Stimulated activated effector memory CD8-positive, alpha-beta T cell treated with anti-CD3 and anti-CD28 coated beads, Interleukin-12 subunit alpha, Interleukin-12 subunit beta, amount 100 ng/mL, for 72 hours (primary cell): ENCODE data around the gene HAS3.
"Not testable (repeated sequence)": the region's sequence is repeated elsewhere in the genome, so short reads cannot be mapped to it uniquely, and the experiment has no call there.

Experiments used
- ATAC-seq: fragments of 150-1000 bp; cut with Tn5 transposase; 2 replicates; pipeline ENCODE4 v1.10.0; 2021
- DNase-seq, 2 donors: peaks; one replicate each; pipeline ENCODE4 v3.0.0; 2021 to 2022; ENCODE audit warnings: low spot score in 2 of 2
- H3K27ac Mint-ChIP-seq: one replicate; pipeline ENCODE4 v1.8.0; 2022; ENCODE audit warnings: mild to moderate bottlenecking, mixed read lengths
- H3K36me3 Mint-ChIP-seq: one replicate; pipeline ENCODE4 v1.8.0; 2022; ENCODE audit warnings: mild to moderate bottlenecking, mixed read lengths
- H3K4me1 Mint-ChIP-seq: one replicate; pipeline ENCODE4 v1.8.0; 2022; ENCODE audit warnings: mixed read lengths
- H3K4me3 Mint-ChIP-seq: one replicate; pipeline ENCODE4 v1.8.0; 2022; ENCODE audit warnings: mild to moderate bottlenecking, mixed read lengths
- H3K9me3 Mint-ChIP-seq: one replicate; pipeline ENCODE4 v1.8.0; 2022; ENCODE audit warnings: mixed read lengths

The HAS3 gene

DNA sequence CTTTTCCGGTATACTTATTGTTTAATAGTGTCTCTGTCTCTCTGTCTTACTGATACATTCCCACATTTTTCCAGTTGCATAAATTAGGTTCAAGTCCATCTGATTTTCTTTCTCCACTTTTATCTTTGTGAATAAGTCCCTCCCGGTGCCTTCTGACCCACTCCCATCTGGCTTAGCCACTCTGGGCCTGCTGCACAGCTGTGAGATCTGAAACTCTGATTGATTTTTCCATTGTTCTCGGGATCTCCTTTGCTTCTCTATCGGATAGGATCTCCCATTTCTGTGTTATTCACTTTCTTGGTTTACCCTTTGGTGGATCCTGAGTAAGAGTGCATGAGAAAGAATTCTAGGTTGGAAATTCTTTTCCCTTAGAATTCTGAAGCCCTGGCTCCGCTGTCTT, 35.6 kb downstream of the HAS3 start:
- DNase-seq (no peak), ATAC-seq (no peak)
- H3K4me1 Mint-ChIP-seq: peaks cover 7% of the 10 kb centered on the region
- H3K4me3 Mint-ChIP-seq: no peak overlapping the region
- peak overlapping the region; percentile 58 for H3K27ac Mint-ChIP-seq
- H3K36me3 Mint-ChIP-seq: peaks cover 100% of the 10 kb centered on the region
- H3K9me3 Mint-ChIP-seq: no peaks in the 10 kb centered on the region

DNA sequence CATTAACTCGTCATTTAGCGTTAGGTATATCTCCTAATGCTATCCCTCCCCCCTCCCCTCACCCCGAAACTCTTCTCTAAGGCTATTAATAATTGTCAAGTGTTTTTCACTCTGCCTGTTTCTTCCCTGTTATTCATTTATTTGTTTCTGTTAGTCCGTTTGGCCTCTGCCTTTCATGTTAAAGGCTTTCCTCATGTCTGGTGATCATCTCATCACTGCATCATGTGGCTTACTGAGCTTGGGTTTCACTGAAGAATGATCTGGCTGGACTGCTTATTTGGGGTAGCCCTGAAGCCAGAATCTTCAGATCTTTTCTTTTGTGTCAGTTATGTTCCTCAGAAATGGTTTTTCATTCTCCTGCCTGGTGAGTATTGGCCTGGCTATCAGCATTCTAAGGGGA, 36.5 kb downstream of the HAS3 start:
- no peak for ATAC-seq
- H3K27ac Mint-ChIP-seq: peak overlapping the region; percentile 58
- H3K36me3 Mint-ChIP-seq: peaks cover 100% of the 10 kb centered on the region
- H3K4me3 Mint-ChIP-seq: no peak overlapping the region
- no peak for DNase-seq
- H3K9me3 Mint-ChIP-seq: no peaks in the 10 kb centered on the region
- H3K4me1 Mint-ChIP-seq: peaks cover 5% of the 10 kb centered on the region

DNA sequence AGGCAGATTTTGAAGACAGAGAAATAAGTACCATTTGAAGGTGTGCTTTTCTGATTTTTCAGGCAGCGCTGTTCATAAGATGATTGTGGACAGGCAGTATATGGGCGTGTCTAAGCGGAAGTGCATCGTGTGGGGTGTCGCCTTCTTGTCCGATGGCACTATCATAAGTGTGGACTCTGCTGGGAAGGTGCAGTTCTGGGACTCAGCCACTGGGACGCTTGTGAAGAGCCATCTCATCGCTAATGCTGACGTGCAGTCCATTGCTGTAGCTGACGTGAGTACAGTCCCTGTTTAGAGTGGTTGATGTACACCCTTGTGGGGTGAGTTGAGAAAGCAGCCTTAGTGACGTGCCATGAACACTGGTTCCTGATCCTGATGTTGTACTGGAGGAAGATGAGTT, 37.7 kb downstream of the HAS3 start:
- no peaks in the 10 kb centered on the region for H3K9me3 Mint-ChIP-seq
- H3K4me3 Mint-ChIP-seq: no peak overlapping the region
- DNase-seq (no peak), ATAC-seq (peak; percentile 34)
- no peak overlapping the region for H3K27ac Mint-ChIP-seq
- peaks cover 5% of the 10 kb centered on the region for H3K4me1 Mint-ChIP-seq
- H3K36me3 Mint-ChIP-seq: peaks cover 100% of the 10 kb centered on the region

DNA sequence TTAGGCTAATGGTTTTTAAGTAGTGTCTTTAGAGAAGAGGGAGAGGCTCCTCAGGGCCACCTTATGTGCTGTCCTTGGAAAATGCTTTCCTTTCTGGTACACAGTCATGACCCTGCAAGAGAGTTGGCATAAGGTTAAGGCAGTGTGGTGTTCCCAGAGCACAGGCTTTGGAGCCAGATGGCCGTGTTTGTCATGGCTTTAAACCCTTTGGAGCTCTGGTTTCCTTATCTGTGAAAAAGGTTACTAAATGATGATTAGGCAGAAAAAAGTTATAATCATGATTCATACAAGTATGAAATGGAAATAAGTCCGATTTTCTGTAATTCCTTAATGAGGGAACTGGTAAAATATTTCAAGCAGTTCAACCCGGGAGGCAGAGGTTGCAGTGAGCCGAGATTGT, 40.2 kb downstream of the HAS3 start:
- ATAC-seq (no peak), DNase-seq (no peak)
- H3K4me1 Mint-ChIP-seq: peaks cover 5% of the 10 kb centered on the region
- no peak overlapping the region for H3K4me3 Mint-ChIP-seq
- H3K36me3 Mint-ChIP-seq: peaks cover 100% of the 10 kb centered on the region
- no peak overlapping the region for H3K27ac Mint-ChIP-seq
- no peaks in the 10 kb centered on the region for H3K9me3 Mint-ChIP-seq

DNA sequence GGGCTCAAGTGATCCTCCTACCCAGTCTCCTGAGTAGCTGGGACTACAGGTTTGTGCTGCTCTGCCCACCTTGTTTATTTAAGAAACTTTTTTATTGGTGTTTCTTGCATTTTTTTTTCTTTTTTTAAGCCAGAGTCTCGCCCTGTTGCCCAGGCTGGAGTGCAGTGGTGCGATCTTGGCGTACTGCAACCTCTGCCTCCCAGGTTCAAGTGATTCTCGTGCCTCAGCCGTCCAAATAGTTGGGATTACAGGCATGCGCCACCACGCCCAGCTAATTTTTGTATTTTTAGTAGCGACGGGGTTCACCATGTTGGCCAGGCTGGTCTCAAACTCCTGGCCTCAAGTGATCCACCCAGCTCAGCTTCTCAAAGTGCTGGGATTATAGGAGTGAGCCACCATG, 44.2 kb downstream of the HAS3 start:
- not testable (repeated sequence) for H3K27ac Mint-ChIP-seq, DNase-seq, H3K4me1 Mint-ChIP-seq, H3K4me3 Mint-ChIP-seq, H3K9me3 Mint-ChIP-seq, ATAC-seq
- peaks cover 100% of the 10 kb centered on the region for H3K36me3 Mint-ChIP-seq

DNA sequence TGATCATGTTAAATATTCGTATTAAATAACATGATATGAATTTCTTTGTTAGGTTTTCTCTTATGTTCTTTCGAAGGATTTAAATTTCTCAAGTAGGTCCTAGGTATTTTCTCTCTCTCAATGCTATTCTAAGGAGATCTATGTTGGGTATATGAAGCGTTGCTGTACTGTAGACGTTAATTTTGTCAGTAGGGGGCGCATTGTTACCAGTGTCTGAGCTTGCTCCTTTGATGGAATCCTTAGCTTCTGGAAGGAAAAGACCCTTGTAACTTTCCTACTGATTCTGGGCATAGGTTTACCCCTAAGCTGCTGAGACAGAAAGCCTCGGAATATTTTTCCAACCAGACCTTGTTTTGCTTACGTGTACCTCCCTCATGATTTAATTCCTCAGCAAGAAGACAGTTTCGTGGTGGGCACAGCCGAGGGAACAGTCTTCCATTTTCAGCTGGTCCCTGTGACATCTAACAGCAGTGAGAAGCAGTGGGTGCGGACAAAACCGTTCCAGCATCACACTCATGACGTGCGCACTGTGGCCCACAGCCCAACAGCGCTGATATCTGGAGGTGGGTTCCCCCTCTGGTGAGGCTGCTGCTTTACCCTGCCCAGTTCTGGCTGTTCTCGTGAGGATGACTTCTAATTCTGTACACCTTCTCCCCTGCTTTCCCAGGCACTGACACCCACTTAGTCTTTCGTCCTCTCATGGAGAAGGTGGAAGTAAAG, 44.9 kb downstream of the HAS3 start:
- peaks cover 5% of the 10 kb centered on the region for H3K4me1 Mint-ChIP-seq
- H3K36me3 Mint-ChIP-seq: peaks cover 100% of the 10 kb centered on the region
- H3K27ac Mint-ChIP-seq: no peak overlapping the region
- peak; percentile 35 to 61 for DNase-seq
- no peak overlapping the region for H3K4me3 Mint-ChIP-seq
- ATAC-seq: peak; percentile 67
- H3K9me3 Mint-ChIP-seq: no peaks in the 10 kb centered on the region

DNA sequence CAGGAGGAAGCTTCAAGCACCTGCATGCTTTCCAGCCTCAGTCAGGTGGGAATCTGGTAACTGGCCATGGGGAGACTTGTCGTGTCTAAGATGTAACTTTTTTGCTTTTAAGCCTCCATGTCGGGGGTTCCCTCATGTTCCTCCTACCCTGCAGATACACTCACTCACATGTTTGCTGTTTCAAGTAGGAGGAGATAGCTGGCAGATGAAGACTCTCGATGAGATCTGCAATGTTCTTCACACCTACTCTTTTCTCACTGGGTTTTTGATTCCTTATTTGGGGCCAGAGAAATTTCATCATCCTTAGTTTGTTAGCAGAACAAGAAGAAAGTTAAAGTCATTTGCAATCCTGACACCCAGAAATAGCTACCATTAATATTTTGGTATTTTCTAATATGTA, 51.7 kb downstream of the HAS3 start:
- peaks cover 100% of the 10 kb centered on the region for H3K36me3 Mint-ChIP-seq
- DNase-seq: no peak
- H3K9me3 Mint-ChIP-seq: no peaks in the 10 kb centered on the region
- ATAC-seq: no peak
- peaks cover 5% of the 10 kb centered on the region for H3K4me1 Mint-ChIP-seq
- H3K27ac Mint-ChIP-seq: peak overlapping the region; percentile 45
- H3K4me3 Mint-ChIP-seq: no peak overlapping the region

DNA sequence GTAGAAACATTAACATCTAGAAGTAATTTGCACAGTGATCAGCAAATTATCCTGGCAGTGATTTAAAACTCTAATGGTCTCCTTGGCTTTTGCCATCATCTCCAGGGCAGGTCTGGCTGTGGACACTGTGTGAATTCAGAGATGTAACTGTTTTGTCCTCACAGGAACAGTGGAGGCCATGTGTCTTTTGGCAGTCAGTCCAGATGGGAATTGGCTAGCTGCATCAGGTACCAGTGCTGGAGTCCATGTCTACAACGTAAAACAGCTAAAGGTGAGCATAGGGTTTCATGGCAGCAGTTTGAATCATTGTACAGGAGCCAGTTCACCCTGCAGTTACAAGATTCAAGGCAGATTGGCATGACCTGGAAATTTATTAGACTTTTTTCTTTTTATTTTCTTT, 54.7 kb downstream of the HAS3 start:
- DNase-seq: no peak
- ATAC-seq: no peak
- H3K4me1 Mint-ChIP-seq: peaks cover 5% of the 10 kb centered on the region
- no peaks in the 10 kb centered on the region for H3K9me3 Mint-ChIP-seq
- no peak overlapping the region for H3K27ac Mint-ChIP-seq
- H3K36me3 Mint-ChIP-seq: peaks cover 100% of the 10 kb centered on the region
- H3K4me3 Mint-ChIP-seq: no peak overlapping the region

DNA sequence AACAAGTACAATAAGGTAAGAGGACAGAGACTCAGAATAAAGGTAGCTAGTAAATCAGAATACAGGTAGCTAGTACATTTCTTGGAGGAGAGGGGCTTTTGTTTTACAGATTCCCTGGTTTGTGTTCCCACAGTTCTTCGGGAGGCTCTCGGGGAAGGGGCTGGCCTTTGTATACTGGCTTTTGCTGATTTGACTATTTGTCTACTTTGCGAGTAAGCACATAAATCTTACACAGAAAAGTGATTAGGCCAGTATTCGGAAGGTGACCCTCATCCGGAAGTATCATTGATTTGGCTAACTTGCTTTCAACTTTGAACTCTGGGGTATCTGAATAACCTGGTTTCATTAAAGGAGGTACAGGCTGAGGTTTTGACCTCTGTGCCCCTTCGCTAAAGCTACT, 60.1 kb downstream of the HAS3 start:
- DNase-seq (no peak), ATAC-seq (no peak)
- H3K4me3 Mint-ChIP-seq: peak overlapping the region; percentile 54
- H3K27ac Mint-ChIP-seq: peak overlapping the region; percentile 88
- peaks cover 100% of the 10 kb centered on the region for H3K36me3 Mint-ChIP-seq
- H3K4me1 Mint-ChIP-seq: peaks cover 25% of the 10 kb centered on the region
- H3K9me3 Mint-ChIP-seq: no peaks in the 10 kb centered on the region

DNA sequence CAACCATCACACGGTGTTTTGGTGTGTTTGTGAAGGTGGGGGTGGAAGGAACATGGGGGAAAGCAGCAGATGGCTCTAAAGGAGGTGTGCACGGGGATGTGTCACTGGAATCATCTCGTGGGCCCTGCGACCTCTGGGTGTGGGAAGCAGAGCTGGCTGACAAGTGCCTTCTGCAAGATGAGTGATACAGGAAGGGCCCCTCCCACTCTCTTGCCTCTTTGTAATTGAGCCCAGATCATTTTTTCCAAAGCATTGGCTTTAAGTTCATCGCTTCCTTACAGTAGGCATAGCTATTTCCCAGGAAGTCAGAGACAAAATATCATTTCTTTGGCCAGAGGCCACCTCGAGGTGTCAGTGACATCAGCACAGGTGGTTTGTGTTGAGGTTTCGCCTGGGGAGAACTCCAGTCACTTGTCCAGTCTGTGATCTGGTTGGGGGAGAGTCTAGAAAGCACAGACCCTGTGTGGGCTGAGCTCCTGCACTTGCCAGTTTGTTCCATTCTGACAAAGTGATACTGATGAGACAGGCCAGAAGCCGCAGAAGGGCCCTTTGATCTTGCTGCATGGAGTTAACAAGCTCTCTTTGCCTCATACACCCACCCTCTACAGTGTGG, 60.9 kb downstream of the HAS3 start:
- Mint-ChIP-seq H3K36me3 (peaks cover 97% of the 10 kb centered on the region), H3K27ac (peak overlapping the region; percentile 88), H3K4me3 (peak overlapping the region; percentile 54), H3K9me3 (no peaks in the 10 kb centered on the region), H3K4me1 (peaks cover 25% of the 10 kb centered on the region)
- ATAC-seq (peak; percentile 98), DNase-seq (peak; percentile 46 to 79)

DNA sequence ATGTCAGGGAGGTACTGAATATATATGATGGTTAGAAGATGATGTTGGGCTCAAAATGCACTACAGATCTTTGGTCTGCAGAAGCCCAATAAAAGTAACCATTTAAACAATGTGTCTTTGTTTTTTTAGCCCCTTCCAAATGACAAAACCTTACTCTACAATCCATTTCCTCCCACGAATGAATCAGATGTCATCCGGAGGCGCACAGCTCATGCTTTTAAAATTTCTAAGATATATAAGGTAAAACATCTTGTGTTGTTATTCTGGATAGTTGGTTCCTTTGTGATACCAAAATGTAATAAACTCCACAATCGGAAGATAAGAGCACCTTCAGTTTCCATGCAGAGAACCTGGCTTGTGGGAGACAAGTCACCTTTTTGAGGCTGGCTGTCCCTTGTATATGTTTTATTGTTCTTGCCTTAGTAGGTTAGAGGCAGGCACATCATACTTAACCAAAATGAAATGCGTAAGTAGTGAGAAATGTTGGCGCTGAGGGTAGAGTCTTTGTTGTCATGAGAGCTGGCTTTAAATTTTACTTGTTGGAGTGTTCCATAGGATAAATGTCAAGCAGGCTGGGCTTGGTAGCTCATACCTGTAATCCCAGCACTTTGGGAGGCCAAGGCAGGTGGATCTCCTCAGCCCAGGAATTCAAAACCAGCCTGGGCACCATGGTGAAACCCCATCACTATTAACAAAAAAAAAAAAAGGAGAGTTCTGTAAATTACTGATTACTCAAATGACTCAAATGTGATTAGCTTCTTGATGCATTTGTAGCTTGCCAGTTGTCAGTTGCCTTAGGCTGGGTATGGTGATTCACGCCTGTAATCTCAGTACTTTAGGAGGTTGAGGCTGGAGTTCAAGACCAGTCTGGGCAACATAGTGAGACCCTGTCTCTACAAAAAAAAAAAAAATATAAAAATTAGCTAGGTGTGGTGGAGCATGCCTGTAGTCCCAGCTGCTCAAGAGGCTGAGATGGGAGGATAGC, 61.8 kb downstream of the HAS3 start:
- Mint-ChIP-seq H3K27ac (peak overlapping the region; percentile 88), H3K4me3 (peak overlapping the region; percentile 54), H3K4me1 (peaks cover 25% of the 10 kb centered on the region), H3K9me3 (no peaks in the 10 kb centered on the region), H3K36me3 (peaks cover 88% of the 10 kb centered on the region)
- ATAC-seq (no peak), DNase-seq (no peak)
